K562 (cell line): ENCODE measurements around the gene ABCA3. TPM values are rescaled to one million over a fixed set of nuclear protein-coding genes. Genes with fewer than 3 reads are reported as not detected.

Experiments used
- BRD9 ChIP-seq: fragments of 450-650 bp; IDR thresholded peaks from 2 replicates; pipeline ENCODE4 v1.6.1; 2018; ENCODE audit warnings: low read depth; ENCODE audit not compliant: partially characterized antibody
- CHD1 ChIP-seq: fragments of 200-600 bp; sonication (generic); IDR thresholded peaks from one replicate; pipeline ENCODE4 v1.6.1; 2012; ENCODE audit warnings: mild to moderate bottlenecking, moderate library complexity, low read length, inconsistent platforms
- CXXC5 ChIP-seq: fragments of 250-450 bp; sonication (Bioruptor Pico); IDR thresholded peaks from 2 replicates; pipeline ENCODE4 v1.8.0; 2022; ENCODE audit warnings: inconsistent platforms, mild to moderate bottlenecking, moderate library complexity
- FOXK2 ChIP-seq, 2 experiments: fragments of 450-650 bp; IDR thresholded peaks in 1 of 2; conservative IDR thresholded peaks in 1 of 2; 2 replicates each; pipeline ENCODE4 v1.6.1; 2016; ENCODE audit warnings: low read depth in 2 of 2, mild to moderate bottlenecking in 1 of 2
- HDAC1 ChIP-seq, 2 experiments: fragments of 450-650 bp; IDR thresholded peaks; 2 replicates each; pipeline ENCODE4 v1.6.1; 2016 to 2017; ENCODE audit warnings: inconsistent platforms in 1 of 2, mild to moderate bottlenecking in 1 of 2, moderate library complexity in 1 of 2
- KDM1A ChIP-seq, 2 experiments: fragments of 450-650 bp; IDR thresholded peaks; 2 replicates each; pipeline ENCODE4 v1.6.1; 2016; ENCODE audit warnings: mild to moderate bottlenecking in 2 of 2
- NCOR1 ChIP-seq: fragments of 450-650 bp; IDR thresholded peaks from 2 replicates; pipeline ENCODE4 v1.6.1; 2016; ENCODE audit warnings: mild to moderate bottlenecking, moderate library complexity
- PHF21A ChIP-seq: fragments of 450-650 bp; IDR thresholded peaks from 2 replicates; pipeline ENCODE4 v1.6.1; 2017; ENCODE audit warnings: low read depth, borderline replicate concordance
- POLR3G ChIP-seq: IDR thresholded peaks from 2 replicates; pipeline ENCODE4 v1.6.1; 2011; ENCODE audit not compliant: insufficient read length, insufficient replicate concordance; ENCODE audit errors: extremely low read depth
- RAD21 ChIP-seq, 2 experiments: fragments of 250-450 bp in 1 of 2; fragments of 450-650 bp in 1 of 2; sonication (Bioruptor Pico) in 1 of 2; formaldehyde crosslinking in 1 of 2; IDR thresholded peaks in 1 of 2; conservative IDR thresholded peaks in 1 of 2; 2 replicates each; pipeline versions ENCODE4 v1.4.0 to v1.8.0; 2020 to 2022; ENCODE audit warnings: mild to moderate bottlenecking in 2 of 2, moderate library complexity in 1 of 2
- RFX5 ChIP-seq: IDR thresholded peaks from 2 replicates; pipeline ENCODE4 v1.6.1; 2011; ENCODE audit warnings: low read depth, mild to moderate bottlenecking, improper control_type of control experiment, low read length
- SAFB ChIP-seq: fragments of 200-400 bp; formaldehyde crosslinking; IDR thresholded peaks from 2 replicates; pipeline ENCODE4 v1.6.1; 2017; ENCODE audit warnings: low read depth, low read length, borderline replicate concordance
- SMAD4 ChIP-seq: fragments of 250-450 bp; sonication (Bioruptor Pico); conservative IDR thresholded peaks from 2 replicates; pipeline ENCODE4 v1.8.0; 2021; ENCODE audit warnings: inconsistent platforms, mild to moderate bottlenecking, moderate library complexity
- SNAPC5 ChIP-seq: fragments of 250-450 bp; sonication (Bioruptor Pico); IDR thresholded peaks from 2 replicates; pipeline ENCODE4 v1.8.0; 2021; ENCODE audit warnings: moderate library complexity, mild to moderate bottlenecking, inconsistent platforms
- SRSF9 ChIP-seq: fragments of 200-400 bp; formaldehyde crosslinking; IDR thresholded peaks from 2 replicates; pipeline ENCODE4 v1.6.1; 2017; ENCODE audit warnings: low read depth, low read length, borderline replicate concordance
- STAT5B ChIP-seq: fragments of 250-450 bp; sonication (Bioruptor Pico); IDR thresholded peaks from 2 replicates; pipeline ENCODE4 v1.8.0; 2021; ENCODE audit warnings: mild to moderate bottlenecking, inconsistent platforms
- THAP12 ChIP-seq: fragments of 250-450 bp; sonication (Bioruptor Pico); IDR thresholded peaks from 2 replicates; pipeline ENCODE4 v1.9.0; 2021; ENCODE audit warnings: mild to moderate bottlenecking, inconsistent platforms
- ZNF347 ChIP-seq: fragments of 450-650 bp; formaldehyde crosslinking; IDR thresholded peaks from 2 replicates; pipeline ENCODE4 v1.4.0; 2020; ENCODE audit warnings: low read depth, mild to moderate bottlenecking, moderate library complexity
- ZNF518B ChIP-seq: fragments of 250-450 bp; sonication (Bioruptor Pico); IDR thresholded peaks from 2 replicates; pipeline ENCODE4 v1.5.0; 2021; ENCODE audit warnings: mild to moderate bottlenecking, moderate library complexity
- polyA plus RNA-seq, 8 experiments: library from polyadenylated mRNA; depleted of rRNA in 4 of 8; stranded (reverse) in 5 of 8; unstranded in 3 of 8; fragments of >200 nt; fragmentation: Nextera tagmentation in 2 of 8; fragmentation: Illumina TruSeq in 1 of 8; extraction: Ambion mirVana in 2 of 8; extraction: Trizol in 1 of 8; gene quantifications; 2 replicates each; pipeline versions ENCODE4 v1.2.1 to v1.2.3, GENCODE V29; 2011 to 2014; ENCODE audit warnings: inconsistent platforms in 1 of 8, missing spikeins in 1 of 8
- total RNA-seq, 7 experiments: library from RNA; depleted of rRNA in 6 of 7; stranded (reverse); fragments of >200 nt in 6 of 7; fragmentation: Illumina TruSeq in 2 of 7; extraction: Trizol in 2 of 7; gene quantifications; 2 replicates each; pipeline versions ENCODE4 v1.2.1 to v1.2.3, GENCODE V29; 2011 to 2021; ENCODE audit warnings: low replicate concordance in 1 of 7

Gene ABCA3
- total and polyA plus RNA-seq, 9 of the 15 experiments (the other 6 are each of a cell fraction or from before 2014, with no cell fraction given): 0.66 to 23.7 (median 6.9) TPM

- TF ChIP-seq RFX5 (no peak), CHD1 (peak; percentile 69), POLR3G (no peak), SMAD4 (CRISPR knock-in tag) (peak; percentile 44; the same call in 1 of the 2 replicates), SRSF9 (no peak), RAD21 (CRISPR knock-in tag; conservative IDR thresholded peaks at IDR 0.05 in 1 of 2, IDR thresholded peaks at IDR 0.05 in 1 of 2) (peak; percentile 82 to 85), NCOR1 (peak; percentile 47; the same call in 1 of the 2 replicates), ZNF347 (CRISPR knock-in tag) (no peak), STAT5B (CRISPR knock-in tag) (no peak), PHF21A (no peak), THAP12 (peak; percentile 39; the same call in 1 of the 2 replicates), FOXK2 (conservative IDR thresholded peaks at IDR 0.05 in 1 of 2, IDR thresholded peaks at IDR 0.05 in 1 of 2; ENCODE audit: low read depth in 2 of 2) (peak; percentile 10 to 12; a peak in 1 of 4 replicates), HDAC1 (IDR thresholded peaks at IDR 0.05) (peak in 1 of 2 experiments; percentile 72; a peak in 2 of 4 replicates), CXXC5 (CRISPR knock-in tag) (peak; percentile 85), SAFB (0 out of 2 replicates have a peak, but pooled peaks have one; percentile 64), ZNF518B (no peak), BRD9 (no peak), KDM1A (IDR thresholded peaks at IDR 0.05) (no peak), SNAPC5 (CRISPR knock-in tag) (no peak)
Measured at GRCh38 chr16:2251296-2252111, 89.0 kb downstream of the ABCA3 start, which contains the start of gene ECI1 (continued).
